ENCODE measurements around the gene MEF2D. TPM values are rescaled to one million over a fixed set of nuclear protein-coding genes. Genes with fewer than 3 reads are reported as not detected.

Gene MEF2D
- total RNA-seq, 1 experiment from 2014 or later, result 54.1 TPM

GRCh38 chr1:156414461-156415064 lies 86.0 kb downstream of the MEF2D start:
- CTCF ChIA-PET, result interaction anchor here (0.6 to 1.1 kb wide), 2 partner anchors 29 to 243 kb away, joined by 3 to 4 read pairs; no protein-coding TSS in a partner anchor
- DNase-seq, result no peak
- intact Hi-C loops (cut with micrococcal nuclease; ENCODE audit: unreplicated experiment), result no loop called here
- Mint-ChIP-seq H3K4me1 (ENCODE audit: low read depth, unreplicated experiment) (peaks cover 14% of the 10 kb centered on the region), H3K27me3 (ENCODE audit: unreplicated experiment) (peaks cover 91% of the 10 kb centered on the region), H3K36me3 (ENCODE audit: insufficient read depth, unreplicated experiment) (no peaks in the 10 kb centered on the region), H3K4me3 (ENCODE audit: low read depth, unreplicated experiment) (no peak overlapping the region), H3K9me3 (ENCODE audit: low read depth, unreplicated experiment) (no peaks in the 10 kb centered on the region), H3K27ac (ENCODE audit: unreplicated experiment) (no peak overlapping the region)
- no TSS peak for BruUV-seq (replicated peaks)
- TF ChIP-seq, protein P1, sequence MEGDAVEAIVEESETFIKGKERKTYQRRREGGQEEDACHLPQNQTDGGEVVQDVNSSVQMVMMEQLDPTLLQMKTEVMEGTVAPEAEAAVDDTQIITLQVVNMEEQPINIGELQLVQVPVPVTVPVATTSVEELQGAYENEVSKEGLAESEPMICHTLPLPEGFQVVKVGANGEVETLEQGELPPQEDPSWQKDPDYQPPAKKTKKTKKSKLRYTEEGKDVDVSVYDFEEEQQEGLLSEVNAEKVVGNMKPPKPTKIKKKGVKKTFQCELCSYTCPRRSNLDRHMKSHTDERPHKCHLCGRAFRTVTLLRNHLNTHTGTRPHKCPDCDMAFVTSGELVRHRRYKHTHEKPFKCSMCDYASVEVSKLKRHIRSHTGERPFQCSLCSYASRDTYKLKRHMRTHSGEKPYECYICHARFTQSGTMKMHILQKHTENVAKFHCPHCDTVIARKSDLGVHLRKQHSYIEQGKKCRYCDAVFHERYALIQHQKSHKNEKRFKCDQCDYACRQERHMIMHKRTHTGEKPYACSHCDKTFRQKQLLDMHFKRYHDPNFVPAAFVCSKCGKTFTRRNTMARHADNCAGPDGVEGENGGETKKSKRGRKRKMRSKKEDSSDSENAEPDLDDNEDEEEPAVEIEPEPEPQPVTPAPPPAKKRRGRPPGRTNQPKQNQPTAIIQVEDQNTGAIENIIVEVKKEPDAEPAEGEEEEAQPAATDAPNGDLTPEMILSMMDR (IDR thresholded peaks at IDR 0.05; ENCODE audit: unreplicated experiment), result no peak

Small RNA genes lying within 50 kb of the gene (microRNA-seq; reads per million reads assigned to microRNA genes)
- not detected for gene MIR9-1

Other genes with a start within 250 kb of the MEF2D start
- gene SMG5, start 217.9 kb downstream of the MEF2D start, total RNA-seq (2022), result 117 and 118 TPM in 2 replicates
- 12.8 and 12.9 TPM in 2 replicates for gene TMEM79, start 216.4 kb downstream of the MEF2D start, total RNA-seq (2022)
- gene GLMP, start 205.1 kb downstream of the MEF2D start, total RNA-seq (2022), result 31.0 and 39.7 TPM in 2 replicates
- gene VHLL, start 201.5 kb downstream of the MEF2D start, total RNA-seq (2022), result 0.81 and 1.5 TPM in 2 replicates
- 554 and 598 TPM in 2 replicates for gene CCT3, start 162.5 kb downstream of the MEF2D start, total RNA-seq (2022)
- gene TSACC, start 162.2 kb downstream of the MEF2D start, total RNA-seq (2022), result 1.4 and 2.0 TPM in 2 replicates
- gene RHBG, start 131.6 kb downstream of the MEF2D start, total RNA-seq (2022), result 0.26 and 0.42 TPM in 2 replicates
- gene IQGAP3, start 71.8 kb upstream of the MEF2D start, total RNA-seq (2022), result 66.2 and 93.6 TPM in 2 replicates
- gene TTC24, start 78.9 kb upstream of the MEF2D start, total RNA-seq (2022), result not detected in 2 replicates
- 129 and 143 TPM in 2 replicates for gene NAXE, start 91.0 kb upstream of the MEF2D start, total RNA-seq (2022)
- gene GPATCH4, start 100.7 kb upstream of the MEF2D start, total RNA-seq (2022), result 52.4 and 57.0 TPM in 2 replicates
- gene HAPLN2, start 118.6 kb upstream of the MEF2D start, total RNA-seq (2022), result 0.27 TPM in 1 of 2 replicates, not detected in the other
- gene BCAN, start 141.3 kb upstream of the MEF2D start, total RNA-seq (2022), result not detected in 2 replicates
- gene NES, start 176.6 kb upstream of the MEF2D start, total RNA-seq (2022), result 6.1 and 7.4 TPM in 2 replicates
- 17.6 and 27.3 TPM in 2 replicates for gene CRABP2, start 204.8 kb upstream of the MEF2D start, total RNA-seq (2022)
- 52.7 and 63.8 TPM in 2 replicates for gene METTL25B, start 227.7 kb upstream of the MEF2D start, total RNA-seq (2022)
- gene ISG20L2, start 228.0 kb upstream of the MEF2D start, total RNA-seq (2022), result 60.9 and 61.6 TPM in 2 replicates
- gene MRPL24, start 240.3 kb upstream of the MEF2D start, total RNA-seq (2022), result 130 and 138 TPM in 2 replicates